ENCODE data around the gene GPRIN2. TPM values are rescaled to one million over a fixed set of nuclear protein-coding genes. Genes with fewer than 3 reads are reported as not detected.

GPRIN2 gene
- total and polyA plus RNA-seq, 4 donors = 0.09 to 1.3 (median 0.15) TPM; not detected in 1

DNA sequence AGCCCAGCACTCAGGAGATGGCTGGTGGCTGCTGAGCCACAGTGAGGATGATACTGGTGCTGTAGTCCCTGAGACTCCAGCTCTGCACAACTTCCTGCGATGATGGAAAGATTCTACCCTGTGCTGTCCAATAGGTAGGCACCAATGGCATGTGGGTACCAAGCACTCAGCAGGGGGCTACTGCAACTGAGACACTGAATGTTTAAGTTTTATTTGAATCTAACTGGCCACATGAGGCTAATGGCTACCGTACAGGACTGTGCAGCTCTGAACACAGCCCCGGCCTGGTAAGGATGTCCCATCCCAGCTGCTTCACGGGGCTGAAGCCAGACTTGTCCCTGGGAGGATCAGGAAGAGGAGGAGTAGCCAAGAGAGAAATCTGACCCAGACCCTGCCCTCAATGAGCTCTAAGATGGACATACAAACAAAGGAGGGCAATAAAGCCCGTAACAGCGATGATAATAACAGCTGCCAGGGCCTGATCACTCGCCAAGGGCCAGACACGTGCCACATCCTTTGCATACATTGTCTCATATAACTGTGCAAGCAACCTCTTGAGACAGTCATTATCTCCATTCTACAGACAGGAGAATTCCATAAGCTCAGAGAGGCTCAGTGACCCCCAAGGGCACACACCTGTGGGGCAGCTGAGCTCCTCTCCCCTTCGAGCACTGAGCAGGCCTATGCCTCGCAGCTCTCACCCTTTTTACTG, 3.8 kb downstream of the GPRIN2 start:
- H3K9me3 ChIP-seq (ENCODE audit: control insufficient read depth in 4 of 4, low read length in 3 of 4) = no peaks in the 10 kb centered on the region
- H3K9ac ChIP-seq (ENCODE audit: low read depth in 1 of 2, low read length in 2 of 2) = no peak overlapping the region
- no peak for DNase-seq (ENCODE audit: low spot score)
- TF ChIP-seq GABPA (IDR thresholded peaks at IDR 0.05 in 1 of 2, conservative IDR thresholded peaks at IDR 0.05 in 1 of 2) = no peak
- no peak for TF ChIP-seq EGR1 (IDR thresholded peaks at IDR 0.05; ENCODE audit: low read depth in 2 of 2)
- no peak for TF ChIP-seq RAD21 (IDR thresholded peaks at IDR 0.05)
- TF ChIP-seq SP1 (IDR thresholded peaks at IDR 0.05) = no peak
- no peak for TF ChIP-seq REST (IDR thresholded peaks at IDR 0.05)
- TF ChIP-seq, protein P1, sequence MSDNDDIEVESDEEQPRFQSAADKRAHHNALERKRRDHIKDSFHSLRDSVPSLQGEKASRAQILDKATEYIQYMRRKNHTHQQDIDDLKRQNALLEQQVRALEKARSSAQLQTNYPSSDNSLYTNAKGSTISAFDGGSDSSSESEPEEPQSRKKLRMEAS (IDR thresholded peaks at IDR 0.05) = no peak
- no peak for TF ChIP-seq FOXA1 (IDR thresholded peaks at IDR 0.05)
- H3K27me3 ChIP-seq (ENCODE audit: control insufficient read depth in 4 of 4, insufficient read depth in 4 of 4, low read length in 3 of 4) = peaks cover 4 to 10% (median 6%) of the 10 kb centered on the region in 4 donors
- WGBS = 92% methylated on average over 10 of the region's 10 CpGs
- no peak overlapping the region for H3K27ac ChIP-seq (ENCODE audit: low read depth in 1 of 2, low read length in 2 of 2)
- peaks cover 3 to 5% (median 4%) of the 10 kb centered on the region in 4 donors for H3K4me1 ChIP-seq (ENCODE audit: control insufficient read depth in 4 of 4, insufficient read depth in 4 of 4, low read length in 3 of 4)
- H3K4me3 ChIP-seq (ENCODE audit: low read depth in 1 of 3, low read length in 3 of 3) = no peak overlapping the region
- H3K36me3 ChIP-seq (ENCODE audit: control insufficient read depth in 4 of 4, insufficient read depth in 3 of 4, low read depth in 1 of 4, low read length in 3 of 4) = no peaks in the 10 kb centered on the region

- TF ChIP-seq CTCF (IDR thresholded peaks at IDR 0.05; ENCODE audit: low read depth, low read length, missing input control) (no peak), EGR1 (IDR thresholded peaks at IDR 0.05; ENCODE audit: low read depth in 2 of 2) (no peak), JUND (IDR thresholded peaks at IDR 0.05) (no peak), HNF4G (IDR thresholded peaks at IDR 0.05) (no peak), YY1 (IDR thresholded peaks at IDR 0.05) (no peak), SP1 (IDR thresholded peaks at IDR 0.05) (no peak), NR2F2 (IDR thresholded peaks at IDR 0.05) (no peak), FOXA1 (IDR thresholded peaks at IDR 0.05) (no peak), RAD21 (IDR thresholded peaks at IDR 0.05) (no peak), GABPA (IDR thresholded peaks at IDR 0.05 in 1 of 2, conservative IDR thresholded peaks at IDR 0.05 in 1 of 2) (no peak), FOXA2 (IDR thresholded peaks at IDR 0.05) (no peak), TAF1 (conservative IDR thresholded peaks at IDR 0.05) (no peak), RXRA (IDR thresholded peaks at IDR 0.05) (no peak)
- TF ChIP-seq, protein P2, sequence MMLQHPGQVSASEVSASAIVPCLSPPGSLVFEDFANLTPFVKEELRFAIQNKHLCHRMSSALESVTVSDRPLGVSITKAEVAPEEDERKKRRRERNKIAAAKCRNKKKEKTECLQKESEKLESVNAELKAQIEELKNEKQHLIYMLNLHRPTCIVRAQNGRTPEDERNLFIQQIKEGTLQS (IDR thresholded peaks at IDR 0.05) = no peak
- TF ChIP-seq, protein P1 (IDR thresholded peaks at IDR 0.05) = no peak
- TF ChIP-seq, protein P3, sequence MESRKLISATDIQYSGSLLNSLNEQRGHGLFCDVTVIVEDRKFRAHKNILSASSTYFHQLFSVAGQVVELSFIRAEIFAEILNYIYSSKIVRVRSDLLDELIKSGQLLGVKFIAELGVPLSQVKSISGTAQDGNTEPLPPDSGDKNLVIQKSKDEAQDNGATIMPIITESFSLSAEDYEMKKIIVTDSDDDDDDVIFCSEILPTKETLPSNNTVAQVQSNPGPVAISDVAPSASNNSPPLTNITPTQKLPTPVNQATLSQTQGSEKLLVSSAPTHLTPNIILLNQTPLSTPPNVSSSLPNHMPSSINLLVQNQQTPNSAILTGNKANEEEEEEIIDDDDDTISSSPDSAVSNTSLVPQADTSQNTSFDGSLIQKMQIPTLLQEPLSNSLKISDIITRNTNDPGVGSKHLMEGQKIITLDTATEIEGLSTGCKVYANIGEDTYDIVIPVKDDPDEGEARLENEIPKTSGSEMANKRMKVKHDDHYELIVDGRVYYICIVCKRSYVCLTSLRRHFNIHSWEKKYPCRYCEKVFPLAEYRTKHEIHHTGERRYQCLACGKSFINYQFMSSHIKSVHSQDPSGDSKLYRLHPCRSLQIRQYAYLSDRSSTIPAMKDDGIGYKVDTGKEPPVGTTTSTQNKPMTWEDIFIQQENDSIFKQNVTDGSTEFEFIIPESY (IDR thresholded peaks at IDR 0.05) = no peak
- Histone ChIP-seq H3K27ac (ENCODE audit: low read depth in 1 of 2, low read length in 2 of 2) (no peak overlapping the region), H3K9me3 (ENCODE audit: control insufficient read depth in 4 of 4, low read length in 3 of 4) (no peaks in the 10 kb centered on the region), H3K9ac (ENCODE audit: low read depth in 1 of 2, low read length in 2 of 2) (no peak overlapping the region), H3K36me3 (ENCODE audit: control insufficient read depth in 4 of 4, insufficient read depth in 3 of 4, low read depth in 1 of 4, low read length in 3 of 4) (no peaks in the 10 kb centered on the region), H3K27me3 (ENCODE audit: control insufficient read depth in 4 of 4, insufficient read depth in 4 of 4, low read length in 3 of 4) (peaks cover 0 to 6% (median 2%) of the 10 kb centered on the region in 4 donors), H3K4me3 (ENCODE audit: low read depth in 1 of 3, low read length in 3 of 3) (no peak overlapping the region), H3K4me1 (ENCODE audit: control insufficient read depth in 4 of 4, insufficient read depth in 4 of 4, low read length in 3 of 4) (peaks cover 3 to 5% (median 4%) of the 10 kb centered on the region in 4 donors)
- WGBS = 83% methylated on average over 12 of the region's 12 CpGs
- DNase-seq (ENCODE audit: low spot score) = no peak
Observed at GRCh38 chr10:46551701-46552525, 4.5 kb downstream of the GPRIN2 start.

Data from liver (tissue), 9 donors.